ENCODE measurements around the gene TRIML2.

GRCh38 chr4:188113156-188113555 lies 3.8 kb upstream of the TRIML2 start:
- TF ChIP-seq OSR1 (CRISPR knock-in tag; IDR thresholded peaks at IDR 0.05) (no peak), GLIS3 (CRISPR knock-in tag; IDR thresholded peaks at IDR 0.05) (no peak), ARNTL (CRISPR knock-in tag; IDR thresholded peaks at IDR 0.05; ENCODE audit: borderline replicate concordance, low read depth) (no peak)
